ES-I3 (cell line): ENCODE results near the gene NELL1.

Experiments
- H3K36me3 ChIP-seq: 2 replicates; pipeline ENCODE4 v1.6.1; 2013; ENCODE audit warnings: mild to moderate bottlenecking, low read length, control low read depth, moderate library complexity; ENCODE audit not compliant: insufficient read depth
- H3K4me1 ChIP-seq: 2 replicates; pipeline ENCODE4 v1.6.1; 2013; ENCODE audit warnings: mild to moderate bottlenecking, control low read depth, low read length; ENCODE audit not compliant: insufficient read depth
- H3K9ac ChIP-seq: 2 replicates; pipeline ENCODE4 v1.6.1; 2013; ENCODE audit warnings: low read depth, mild to moderate bottlenecking, low read length, moderate library complexity
- H3K9me3 ChIP-seq: 2 replicates; pipeline ENCODE4 v1.6.1; 2013; ENCODE audit warnings: mild to moderate bottlenecking, low read length, moderate library complexity; ENCODE audit not compliant: control insufficient read depth, insufficient read depth

The NELL1 gene

DNA sequence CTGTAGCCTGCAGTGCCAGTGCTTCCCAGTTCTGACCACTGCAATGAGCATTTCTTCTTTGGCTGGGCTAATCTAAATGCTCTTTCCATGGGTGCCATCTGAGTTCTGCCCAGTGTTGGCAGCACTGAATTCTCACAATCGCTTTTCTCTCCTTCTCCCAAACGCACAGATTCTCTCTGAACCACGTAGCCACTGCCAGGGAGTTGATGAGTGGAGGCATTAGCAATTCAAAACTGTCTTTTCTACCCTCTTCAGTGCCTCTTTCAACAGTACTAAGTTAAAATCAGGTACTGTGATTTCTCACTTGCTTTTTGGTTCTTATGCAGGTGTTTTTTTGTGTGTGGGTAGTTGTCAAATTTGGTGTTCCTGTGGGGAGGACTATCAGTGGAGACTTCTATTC lies 778.5 kb downstream of the NELL1 start:
- Histone ChIP-seq H3K9ac (no peak overlapping the region), H3K36me3 (no peaks in the 10 kb centered on the region), H3K4me1 (peaks cover 7% of the 10 kb centered on the region), H3K9me3 (no peaks in the 10 kb centered on the region)

DNA sequence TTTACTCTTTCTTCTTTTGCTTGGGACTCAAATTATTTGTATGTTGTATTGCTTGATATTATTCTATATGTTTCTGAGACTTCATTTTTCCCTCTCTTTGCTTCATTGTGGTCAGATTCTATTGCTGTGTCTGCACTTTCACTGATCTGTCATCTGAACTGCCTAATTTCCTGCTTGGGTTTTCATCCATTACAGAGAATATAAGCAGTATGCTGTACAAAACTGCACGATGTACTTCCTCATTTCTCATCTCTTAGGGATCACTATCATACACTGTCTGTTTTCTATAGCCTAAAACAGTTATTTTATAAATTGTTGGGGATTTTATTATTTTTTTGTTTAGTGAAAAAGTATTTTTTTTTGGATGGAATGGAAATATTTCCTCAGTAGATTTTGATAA lies 786.8 kb downstream of the NELL1 start:
- Histone ChIP-seq H3K36me3 (no peaks in the 10 kb centered on the region), H3K9me3 (no peaks in the 10 kb centered on the region), H3K9ac (no peak overlapping the region), H3K4me1 (no peaks in the 10 kb centered on the region)

DNA sequence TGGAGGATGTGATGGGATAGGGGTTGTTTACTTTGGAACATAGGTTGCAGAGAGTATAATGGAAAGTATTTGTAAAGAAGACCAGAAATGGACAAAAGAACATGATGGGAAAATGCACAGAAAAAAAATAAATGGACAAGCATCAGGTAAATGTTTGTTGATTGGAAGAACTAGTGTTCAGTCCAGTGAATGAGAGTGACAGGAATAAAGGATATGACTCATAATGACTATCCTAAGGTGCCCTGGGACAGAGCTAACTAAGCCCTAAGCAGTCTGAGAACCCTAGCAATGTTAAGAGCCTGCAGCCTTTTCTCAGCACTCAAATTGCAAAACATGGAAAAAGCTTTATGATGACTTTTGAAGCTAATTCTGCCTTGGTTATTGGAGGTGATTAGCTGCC lies 790.7 kb downstream of the NELL1 start:
- Histone ChIP-seq H3K36me3 (no peaks in the 10 kb centered on the region), H3K4me1 (no peaks in the 10 kb centered on the region), H3K9me3 (no peaks in the 10 kb centered on the region), H3K9ac (no peak overlapping the region)

DNA sequence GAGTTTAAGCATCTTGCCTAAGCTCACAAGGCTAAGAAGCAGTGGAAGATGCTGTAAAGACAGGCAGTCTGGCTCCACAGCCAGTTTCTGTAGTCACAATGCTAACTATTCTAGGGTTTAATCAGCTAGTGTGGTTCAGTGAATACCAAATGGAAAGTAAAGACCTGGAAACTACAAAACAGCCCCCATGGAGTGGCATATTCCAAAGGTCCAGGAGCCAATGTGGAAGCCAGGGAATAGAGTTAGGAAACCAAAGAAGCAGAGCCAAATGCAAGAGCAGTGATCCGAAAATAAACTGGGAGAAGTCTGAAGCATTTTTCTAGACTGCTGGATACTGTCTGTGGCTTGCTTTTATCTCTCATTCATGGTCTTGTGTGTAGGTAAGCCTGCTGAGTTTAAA lies 792.3 kb downstream of the NELL1 start:
- no peaks in the 10 kb centered on the region for H3K9me3 ChIP-seq
- H3K4me1 ChIP-seq, result no peaks in the 10 kb centered on the region
- H3K9ac ChIP-seq, result no peak overlapping the region

DNA sequence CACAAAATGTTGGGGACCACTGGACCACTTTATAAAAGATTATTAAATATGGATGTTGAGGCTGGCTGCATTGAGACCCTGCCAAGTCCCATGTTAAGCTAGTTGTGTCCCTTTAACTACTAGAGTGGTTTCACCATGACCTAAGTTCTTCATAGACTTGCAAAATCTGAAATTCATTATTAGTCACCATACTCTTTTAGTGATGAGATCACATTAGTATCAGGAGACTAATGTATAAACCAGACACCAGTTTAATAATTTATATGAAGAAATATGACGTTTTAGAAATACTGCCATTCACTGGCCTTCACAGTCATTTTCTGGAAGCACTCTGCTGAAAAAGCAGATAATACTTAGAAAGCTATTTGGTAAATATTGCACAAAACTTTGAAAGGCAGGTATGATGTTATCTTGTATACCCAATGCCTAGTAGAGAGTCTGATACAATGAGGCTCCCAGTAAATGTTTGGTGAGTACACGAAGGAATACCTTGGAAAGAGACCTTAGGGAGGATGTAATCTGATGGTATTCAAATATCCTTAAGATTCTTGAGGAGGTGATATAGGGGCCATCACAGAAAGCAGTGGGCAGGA lies 795.3 kb downstream of the NELL1 start:
- Histone ChIP-seq H3K4me1 (no peaks in the 10 kb centered on the region), H3K36me3 (no peaks in the 10 kb centered on the region), H3K9me3 (no peaks in the 10 kb centered on the region), H3K9ac (no peak overlapping the region)

More for the DNA sequence above, 792.3 kb downstream of the NELL1 start:
- no peaks in the 10 kb centered on the region for H3K36me3 ChIP-seq

DNA sequence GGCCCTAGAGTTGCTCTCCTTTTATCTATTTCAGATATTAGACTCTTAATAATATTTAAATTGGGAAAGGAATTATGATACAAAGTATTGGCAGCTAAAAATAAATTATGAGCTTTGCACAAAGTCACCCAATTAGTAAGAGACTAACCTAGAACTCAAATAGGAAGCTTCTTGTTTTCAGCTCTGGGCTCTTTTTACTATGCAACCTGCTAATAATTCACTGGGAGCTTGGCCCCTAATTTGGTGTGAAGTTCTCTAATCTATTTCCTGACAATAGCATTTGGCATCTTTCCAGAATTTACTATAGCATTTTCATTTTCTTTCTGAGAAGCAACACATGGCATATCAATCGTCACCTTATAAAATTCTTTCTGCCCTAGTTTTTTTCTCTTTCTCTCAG lies 795.8 kb downstream of the NELL1 start:
- H3K36me3 ChIP-seq, result no peaks in the 10 kb centered on the region
- H3K9me3 ChIP-seq, result no peaks in the 10 kb centered on the region
- H3K9ac ChIP-seq, result no peak overlapping the region
- H3K4me1 ChIP-seq, result no peaks in the 10 kb centered on the region

DNA sequence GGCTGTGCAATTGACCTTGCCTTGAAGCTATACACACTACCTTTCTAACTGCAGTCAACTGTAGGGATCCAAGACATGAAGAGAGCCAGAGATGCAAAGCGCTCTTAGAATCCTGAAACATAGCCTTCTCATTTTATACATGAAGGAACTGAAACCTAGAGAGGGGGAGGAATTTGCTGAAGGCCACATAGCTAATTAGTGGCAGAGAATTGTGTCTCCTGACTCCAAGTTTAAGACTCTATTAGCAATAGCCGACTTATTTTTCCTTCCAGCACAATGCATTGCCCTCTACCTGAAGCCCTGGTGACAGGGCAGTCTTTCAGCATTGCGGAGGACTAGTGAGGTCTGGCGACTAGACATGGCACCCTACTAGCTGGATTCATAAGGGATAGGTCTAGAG lies 796.5 kb downstream of the NELL1 start:
- Histone ChIP-seq H3K4me1 (no peaks in the 10 kb centered on the region), H3K36me3 (no peaks in the 10 kb centered on the region), H3K9ac (no peak overlapping the region)

DNA sequence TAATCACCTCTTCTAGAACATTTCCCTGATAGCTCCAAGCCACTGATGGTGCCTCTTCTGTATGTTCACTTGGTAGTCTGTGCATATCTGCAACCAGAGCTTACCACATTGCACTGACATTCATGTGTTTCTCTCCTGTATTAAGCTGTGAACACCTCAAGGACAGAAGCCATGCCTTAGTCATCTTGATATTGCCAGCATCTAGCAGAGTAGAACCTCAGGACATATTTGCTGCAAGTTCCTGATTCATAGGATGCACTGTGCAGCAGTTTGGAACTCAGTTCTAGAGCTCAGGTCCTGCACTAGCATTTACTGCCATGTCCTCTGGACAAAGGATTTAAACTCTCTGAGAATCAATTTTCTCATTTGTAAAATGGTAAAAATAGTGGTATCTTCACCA lies 801.1 kb downstream of the NELL1 start:
- Histone ChIP-seq H3K9me3 (no peaks in the 10 kb centered on the region), H3K36me3 (no peaks in the 10 kb centered on the region), H3K4me1 (peaks cover 13% of the 10 kb centered on the region; the same call in 1 of the 2 replicates), H3K9ac (no peak overlapping the region)

More for the DNA sequence above, 796.5 kb downstream of the NELL1 start:
- no peaks in the 10 kb centered on the region for H3K9me3 ChIP-seq

DNA sequence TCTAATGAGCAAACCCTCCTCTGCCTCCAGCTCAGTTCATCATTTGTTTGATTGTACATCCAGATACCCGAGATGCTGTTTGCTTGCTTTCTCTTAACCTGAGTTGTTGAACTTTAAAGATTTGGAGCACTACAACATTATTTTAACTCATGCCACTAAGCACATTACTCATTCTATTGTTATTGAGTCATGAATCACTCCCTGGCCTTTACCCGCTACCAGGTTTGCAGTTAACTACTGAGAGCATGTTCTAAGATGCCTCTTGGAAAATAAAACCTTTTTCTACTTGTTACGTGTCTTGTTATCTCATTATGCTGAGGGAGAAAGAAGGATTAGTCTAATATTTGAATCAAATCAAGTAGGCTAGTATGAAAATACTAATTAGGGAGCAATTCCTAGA lies 802.9 kb downstream of the NELL1 start:
- Histone ChIP-seq H3K9ac (no peak overlapping the region), H3K4me1 (peaks cover 13% of the 10 kb centered on the region; the same call in 1 of the 2 replicates), H3K9me3 (no peaks in the 10 kb centered on the region), H3K36me3 (no peaks in the 10 kb centered on the region)

DNA sequence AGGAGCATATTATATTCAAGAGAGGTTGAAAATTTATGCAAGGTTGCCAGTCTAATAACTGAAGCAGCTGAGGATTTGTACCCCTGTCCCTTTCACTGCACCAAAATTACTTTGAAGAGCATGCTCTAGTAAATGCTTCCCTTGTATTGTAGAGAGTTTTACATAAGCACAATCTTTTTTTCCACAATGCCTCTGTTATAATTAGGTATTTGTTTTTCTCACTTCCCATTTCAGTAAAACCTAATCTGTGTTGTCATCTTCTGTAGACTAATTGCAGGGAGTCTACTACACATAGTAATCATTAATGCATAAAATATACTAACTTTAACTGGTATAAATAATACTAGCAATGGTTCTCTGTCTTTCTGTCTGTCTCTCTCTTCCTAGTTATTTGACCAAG lies 805.1 kb downstream of the NELL1 start:
- no peak overlapping the region for H3K9ac ChIP-seq

DNA sequence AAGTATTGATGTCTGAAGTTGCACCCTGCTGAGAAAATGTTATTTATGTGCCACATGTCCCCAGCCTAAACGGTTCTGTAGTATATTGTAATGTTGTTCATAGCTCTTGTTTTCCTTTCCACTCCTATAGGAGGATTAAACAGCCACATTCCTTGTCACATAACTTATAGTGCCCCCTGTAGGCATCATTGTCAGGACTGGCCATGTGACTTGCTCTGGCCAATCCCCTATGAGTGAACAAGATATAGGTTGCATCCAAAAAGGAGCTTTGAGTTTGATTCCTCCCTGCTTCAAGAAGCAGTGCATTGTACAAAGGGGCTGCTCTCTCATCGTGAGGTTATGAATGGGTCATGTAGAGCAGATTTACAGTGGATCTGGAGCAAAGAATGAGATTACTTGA lies 805.9 kb downstream of the NELL1 start:
- H3K9ac ChIP-seq, result no peak overlapping the region
- H3K4me1 ChIP-seq, result peaks cover 13% of the 10 kb centered on the region; the same call in 1 of the 2 replicates
- no peaks in the 10 kb centered on the region for H3K9me3 ChIP-seq
- H3K36me3 ChIP-seq, result no peaks in the 10 kb centered on the region

More for the DNA sequence above, 805.1 kb downstream of the NELL1 start:
- H3K4me1 ChIP-seq, result peaks cover 13% of the 10 kb centered on the region; the same call in 1 of the 2 replicates
- H3K36me3 ChIP-seq, result no peaks in the 10 kb centered on the region
- H3K9me3 ChIP-seq, result no peaks in the 10 kb centered on the region

DNA sequence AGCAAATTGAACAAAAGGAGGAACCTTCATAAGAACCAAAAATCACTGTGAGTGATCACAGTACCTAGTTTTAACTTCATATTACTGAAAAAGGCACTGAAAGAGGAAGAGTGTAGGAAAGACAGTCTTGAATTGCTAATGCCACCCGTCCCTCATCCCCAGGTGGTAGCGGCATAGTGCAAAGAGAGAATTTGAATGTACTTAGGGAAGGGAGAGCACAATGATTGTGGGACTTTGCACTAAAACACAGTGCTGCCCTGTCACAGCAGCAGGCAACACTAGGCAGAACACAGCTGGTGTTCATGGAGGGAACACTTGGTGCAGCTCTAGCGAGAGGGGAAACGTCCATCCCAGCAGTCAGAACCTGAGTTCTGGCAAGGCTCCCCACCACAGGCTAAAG lies 807.2 kb downstream of the NELL1 start:
- Histone ChIP-seq H3K4me1 (peaks cover 12% of the 10 kb centered on the region; the same call in 1 of the 2 replicates), H3K9ac (no peak overlapping the region), H3K36me3 (no peaks in the 10 kb centered on the region)

DNA sequence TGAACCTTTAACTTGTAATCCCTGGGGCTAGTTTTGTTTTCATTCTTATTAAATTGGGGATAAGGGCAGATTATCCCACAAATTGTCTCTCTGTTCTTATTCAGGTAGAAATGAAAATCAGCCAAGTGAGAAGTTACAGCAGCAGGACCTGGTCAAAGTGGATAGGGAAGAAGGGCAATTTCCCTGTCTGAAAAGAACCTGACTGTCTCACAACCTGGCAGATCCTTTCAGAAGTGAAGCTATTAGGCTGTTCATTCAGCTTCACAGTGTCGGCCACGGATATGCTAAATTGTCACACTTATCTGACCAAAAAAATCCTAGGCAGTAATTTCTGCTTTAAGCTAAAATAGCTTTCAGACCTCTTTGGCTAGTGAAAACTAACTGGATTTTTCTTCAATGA lies 810.9 kb downstream of the NELL1 start:
- no peaks in the 10 kb centered on the region for H3K36me3 ChIP-seq
- H3K4me1 ChIP-seq, result no peaks in the 10 kb centered on the region
- H3K9me3 ChIP-seq, result no peaks in the 10 kb centered on the region
- no peak overlapping the region for H3K9ac ChIP-seq

More for the DNA sequence above, 807.2 kb downstream of the NELL1 start:
- no peaks in the 10 kb centered on the region for H3K9me3 ChIP-seq

DNA sequence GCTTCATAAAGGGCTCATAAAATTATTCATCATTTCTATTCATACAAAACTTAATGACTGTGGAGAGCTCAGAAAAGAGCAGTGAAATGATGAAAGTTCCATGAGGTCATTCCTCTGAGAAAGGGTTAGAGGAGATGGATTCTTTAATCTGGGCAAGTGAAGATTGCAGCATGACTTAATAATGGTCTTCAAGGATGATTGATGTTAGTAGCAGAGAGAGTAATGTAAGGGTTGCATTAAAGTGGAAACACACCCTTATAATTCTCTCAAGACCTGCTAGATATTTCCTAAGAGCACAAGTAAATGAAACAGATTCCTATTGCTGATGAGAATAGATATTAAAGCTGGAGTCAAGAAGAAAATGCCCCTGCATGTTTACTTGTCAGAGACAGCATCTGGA lies 811.9 kb downstream of the NELL1 start:
- Histone ChIP-seq H3K4me1 (no peaks in the 10 kb centered on the region), H3K9ac (no peak overlapping the region), H3K36me3 (no peaks in the 10 kb centered on the region), H3K9me3 (no peaks in the 10 kb centered on the region)

DNA sequence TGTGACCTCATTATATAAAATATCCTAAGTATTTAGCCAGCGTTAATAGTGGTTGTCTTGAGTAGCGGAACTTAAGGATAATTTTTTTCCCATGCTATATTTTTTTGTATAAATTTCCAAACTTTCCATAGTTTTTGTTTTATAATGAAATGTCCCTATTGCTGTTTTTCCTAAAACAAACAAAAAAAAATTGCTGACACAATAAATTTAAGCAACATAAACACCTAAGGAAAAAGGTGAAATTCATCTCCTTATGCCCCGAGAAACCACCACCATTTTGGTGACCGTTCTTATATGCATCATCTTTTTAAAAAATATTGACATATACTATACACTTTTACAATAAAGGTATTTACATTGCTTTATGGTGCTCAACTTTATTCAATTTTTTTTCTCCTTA lies 814.7 kb downstream of the NELL1 start:
- Histone ChIP-seq H3K36me3 (no peaks in the 10 kb centered on the region), H3K4me1 (no peaks in the 10 kb centered on the region), H3K9ac (no peak overlapping the region), H3K9me3 (no peaks in the 10 kb centered on the region)

DNA sequence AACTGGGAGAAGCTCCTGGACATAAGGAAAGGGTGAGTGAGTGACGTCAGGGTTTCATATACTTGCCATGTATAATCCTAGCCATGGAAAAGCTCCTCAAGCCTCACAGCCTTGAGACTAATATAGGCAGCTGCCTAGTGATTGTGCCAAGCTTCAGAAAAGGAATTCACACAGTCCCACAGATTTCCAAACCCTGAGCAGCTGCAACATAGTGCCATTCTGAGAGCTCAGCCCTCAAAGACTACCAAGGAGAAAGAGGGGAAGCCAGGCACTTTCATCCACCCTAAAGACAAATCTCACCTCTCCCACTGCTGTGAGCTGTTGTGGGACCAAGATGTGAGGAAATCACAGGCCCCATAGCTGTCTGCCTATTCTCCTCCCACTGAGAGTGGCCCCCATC lies 815.6 kb downstream of the NELL1 start:
- Histone ChIP-seq H3K36me3 (no peaks in the 10 kb centered on the region), H3K4me1 (no peaks in the 10 kb centered on the region), H3K9ac (no peak overlapping the region), H3K9me3 (no peaks in the 10 kb centered on the region)
